ENCODE results near the gene FSTL5.

DNA sequence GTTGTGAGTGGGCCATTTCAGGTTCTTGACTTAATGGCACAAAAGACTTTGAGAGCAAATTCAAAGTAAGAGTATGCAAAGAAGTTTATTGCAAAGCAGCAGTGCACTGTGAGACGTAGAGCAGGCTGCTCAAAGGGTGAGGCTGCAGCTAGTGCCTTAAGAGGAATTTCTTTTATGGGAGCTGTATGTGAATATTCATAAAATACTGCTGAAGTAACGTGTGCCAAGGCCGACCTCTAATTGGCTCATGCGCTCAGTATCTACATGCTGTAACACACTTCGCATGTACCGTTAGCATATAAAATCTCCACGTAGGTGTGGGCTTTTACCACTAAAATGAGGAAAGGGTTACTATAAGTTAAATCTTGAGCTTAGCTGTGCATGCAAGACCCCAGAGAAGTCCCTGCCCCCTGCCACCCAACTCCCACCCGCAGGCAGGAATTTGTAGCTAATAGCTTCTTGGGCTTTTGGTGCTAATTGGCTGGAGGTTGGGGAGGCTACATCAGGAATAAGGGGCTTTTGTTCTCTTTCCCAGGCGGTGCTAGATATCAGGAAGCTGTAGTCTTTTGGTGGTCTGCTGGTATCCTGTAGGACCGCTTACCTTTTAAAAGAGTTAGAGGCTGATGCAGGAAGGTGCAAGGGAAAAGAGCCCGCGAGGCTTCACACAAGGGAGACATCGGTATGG lies 47.6 kb downstream of the FSTL5 start:
- TF ChIP-seq, protein P1, sequence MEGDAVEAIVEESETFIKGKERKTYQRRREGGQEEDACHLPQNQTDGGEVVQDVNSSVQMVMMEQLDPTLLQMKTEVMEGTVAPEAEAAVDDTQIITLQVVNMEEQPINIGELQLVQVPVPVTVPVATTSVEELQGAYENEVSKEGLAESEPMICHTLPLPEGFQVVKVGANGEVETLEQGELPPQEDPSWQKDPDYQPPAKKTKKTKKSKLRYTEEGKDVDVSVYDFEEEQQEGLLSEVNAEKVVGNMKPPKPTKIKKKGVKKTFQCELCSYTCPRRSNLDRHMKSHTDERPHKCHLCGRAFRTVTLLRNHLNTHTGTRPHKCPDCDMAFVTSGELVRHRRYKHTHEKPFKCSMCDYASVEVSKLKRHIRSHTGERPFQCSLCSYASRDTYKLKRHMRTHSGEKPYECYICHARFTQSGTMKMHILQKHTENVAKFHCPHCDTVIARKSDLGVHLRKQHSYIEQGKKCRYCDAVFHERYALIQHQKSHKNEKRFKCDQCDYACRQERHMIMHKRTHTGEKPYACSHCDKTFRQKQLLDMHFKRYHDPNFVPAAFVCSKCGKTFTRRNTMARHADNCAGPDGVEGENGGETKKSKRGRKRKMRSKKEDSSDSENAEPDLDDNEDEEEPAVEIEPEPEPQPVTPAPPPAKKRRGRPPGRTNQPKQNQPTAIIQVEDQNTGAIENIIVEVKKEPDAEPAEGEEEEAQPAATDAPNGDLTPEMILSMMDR (IDR thresholded peaks at IDR 0.05) = no peak
- no peak for TF ChIP-seq POLR2A (IDR thresholded peaks at IDR 0.05)

Measured in esophagus squamous epithelium (tissue), 4 donors.